Erythroblast (primary cell): Measurements from ENCODE around the gene STARD5.

Source experiments
- GATA1 ChIP-seq: IDR thresholded peaks from 2 replicates; pipeline ENCODE4 v1.6.1; 2011; ENCODE audit warnings: low read depth, mild to moderate bottlenecking, control low read depth, low read length, moderate library complexity
- POLR2A ChIP-seq: IDR thresholded peaks from 2 replicates; pipeline ENCODE4 v1.6.1; 2011; ENCODE audit warnings: mild to moderate bottlenecking, low read length

DNA sequence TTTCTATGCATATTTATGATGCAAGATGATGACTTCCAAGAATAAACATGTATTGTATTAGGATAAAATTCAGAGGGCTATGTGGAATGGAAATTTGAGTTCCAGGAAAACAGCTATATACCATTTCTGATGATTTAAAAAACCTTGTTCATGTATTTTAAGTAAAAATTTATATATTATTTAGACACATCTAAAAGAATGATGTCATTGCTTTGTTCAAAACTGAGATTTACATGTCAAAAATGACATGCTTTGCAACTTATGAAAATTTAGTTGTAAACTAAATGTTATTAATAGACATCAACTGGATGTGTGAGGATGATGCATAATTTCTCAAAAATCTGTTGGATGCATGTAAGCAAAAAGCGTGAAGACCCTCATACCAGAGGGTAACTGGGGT lies 2.3 kb downstream of the STARD5 start:
- no peak for TF ChIP-seq POLR2A
- no peak for TF ChIP-seq GATA1
